ENCODE results near the gene MAGI2. TPM values are rescaled to one million over a fixed set of nuclear protein-coding genes. Genes with fewer than 3 reads are reported as not detected.

MAGI2 gene
- total RNA-seq, 6 experiments from 2014 or later, result 1.2 to 4.0 (median 2.4) TPM

DNA sequence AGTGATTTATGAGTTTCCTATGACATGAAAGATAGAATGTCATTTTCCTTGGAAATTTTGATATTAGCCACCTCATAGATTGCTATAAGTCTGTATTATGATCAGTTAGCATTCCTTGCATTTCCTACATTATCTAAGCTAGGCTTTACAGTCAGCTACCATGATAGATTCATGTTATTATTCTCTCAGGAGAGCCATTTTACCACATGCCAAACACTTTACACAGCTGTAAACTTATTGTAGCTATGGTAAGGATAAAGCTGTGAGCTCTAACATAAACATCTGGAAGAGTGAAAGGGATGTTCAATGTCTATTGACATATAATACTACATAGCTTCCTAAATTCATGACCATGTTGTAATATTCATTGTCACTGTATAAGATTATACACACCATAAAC is 1046.9 kb downstream of the MAGI2 start:
- intact Hi-C loops (cut with DNase I), result no loop called here
- no peak for ATAC-seq
- H3K9me3 ChIP-seq, result no peaks in the 10 kb centered on the region

DNA sequence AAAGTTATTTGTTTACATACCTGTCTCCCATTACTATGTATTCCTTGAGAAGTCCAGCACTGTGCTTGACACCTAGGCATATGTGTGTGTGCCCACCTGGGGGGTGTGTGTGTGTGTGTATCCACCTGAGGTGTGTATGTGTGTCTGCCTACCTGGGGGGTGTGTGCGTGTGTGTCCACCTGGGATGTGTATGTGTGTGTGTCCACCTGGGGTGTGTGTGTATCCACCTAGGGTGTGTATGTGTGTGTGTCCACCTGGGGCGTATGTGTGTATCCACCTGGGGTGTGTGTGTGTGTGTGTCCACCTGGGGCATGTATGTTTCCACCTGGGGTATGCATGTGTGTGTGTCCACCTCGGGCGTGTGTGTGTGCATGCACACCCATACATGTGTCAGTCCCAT is 1051.4 kb downstream of the MAGI2 start:
- TF ChIP-seq, protein P1, sequence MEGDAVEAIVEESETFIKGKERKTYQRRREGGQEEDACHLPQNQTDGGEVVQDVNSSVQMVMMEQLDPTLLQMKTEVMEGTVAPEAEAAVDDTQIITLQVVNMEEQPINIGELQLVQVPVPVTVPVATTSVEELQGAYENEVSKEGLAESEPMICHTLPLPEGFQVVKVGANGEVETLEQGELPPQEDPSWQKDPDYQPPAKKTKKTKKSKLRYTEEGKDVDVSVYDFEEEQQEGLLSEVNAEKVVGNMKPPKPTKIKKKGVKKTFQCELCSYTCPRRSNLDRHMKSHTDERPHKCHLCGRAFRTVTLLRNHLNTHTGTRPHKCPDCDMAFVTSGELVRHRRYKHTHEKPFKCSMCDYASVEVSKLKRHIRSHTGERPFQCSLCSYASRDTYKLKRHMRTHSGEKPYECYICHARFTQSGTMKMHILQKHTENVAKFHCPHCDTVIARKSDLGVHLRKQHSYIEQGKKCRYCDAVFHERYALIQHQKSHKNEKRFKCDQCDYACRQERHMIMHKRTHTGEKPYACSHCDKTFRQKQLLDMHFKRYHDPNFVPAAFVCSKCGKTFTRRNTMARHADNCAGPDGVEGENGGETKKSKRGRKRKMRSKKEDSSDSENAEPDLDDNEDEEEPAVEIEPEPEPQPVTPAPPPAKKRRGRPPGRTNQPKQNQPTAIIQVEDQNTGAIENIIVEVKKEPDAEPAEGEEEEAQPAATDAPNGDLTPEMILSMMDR (IDR thresholded peaks at IDR 0.05), result no peak
- TF ChIP-seq POLR2A (IDR thresholded peaks at IDR 0.05), result no peak
- intact Hi-C loops (cut with DNase I), result no loop called here
- 77% methylated on average over 2 of the region's 4 CpGs for WGBS (ENCODE audit: insufficient coverage, low coverage, low lambda C conversion rate, missing lambda C conversion rate)
- Histone ChIP-seq H3K27ac (no peak overlapping the region), H3K36me3 (no peaks in the 10 kb centered on the region), H3K4me3 (no peak overlapping the region), H3K4me1 (no peaks in the 10 kb centered on the region), H3K9me3 (no peaks in the 10 kb centered on the region), H3K27me3 (no peaks in the 10 kb centered on the region)
- ATAC-seq, result no peak
- no peak for DNase-seq

More for the DNA sequence above, 1046.9 kb downstream of the MAGI2 start:
- Histone ChIP-seq H3K36me3 (no peaks in the 10 kb centered on the region), H3K27me3 (no peaks in the 10 kb centered on the region), H3K4me1 (no peaks in the 10 kb centered on the region), H3K27ac (no peak overlapping the region), H3K4me3 (no peak overlapping the region)
- TF ChIP-seq POLR2A (IDR thresholded peaks at IDR 0.05), result no peak
- TF ChIP-seq, protein P1 (IDR thresholded peaks at IDR 0.05), result no peak
- no peak for DNase-seq

DNA sequence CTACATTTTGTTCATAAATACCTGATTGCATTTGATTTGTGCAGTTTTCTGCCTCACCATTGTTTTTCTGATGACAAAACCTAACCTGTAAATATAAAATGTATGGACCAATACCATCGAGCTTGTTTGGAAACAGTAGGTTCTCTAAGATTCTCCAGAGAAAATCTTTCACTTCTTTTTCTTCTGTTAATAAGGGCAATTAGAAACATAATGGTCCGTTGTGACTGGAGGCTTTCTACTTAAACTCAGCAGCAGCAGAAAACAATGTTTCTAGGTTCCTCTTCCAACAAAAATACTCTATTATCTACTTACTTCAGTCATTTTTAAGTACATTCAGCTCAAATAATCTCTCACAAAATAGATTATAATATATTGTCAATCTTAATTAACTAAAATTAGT is 1053.4 kb downstream of the MAGI2 start:
- no peak overlapping the region for H3K4me3 ChIP-seq
- no peaks in the 10 kb centered on the region for H3K4me1 ChIP-seq
- H3K9me3 ChIP-seq, result no peaks in the 10 kb centered on the region
- ATAC-seq (no peak), DNase-seq (no peak)
- H3K36me3 ChIP-seq, result no peaks in the 10 kb centered on the region
- WGBS (ENCODE audit: insufficient coverage, low coverage, low lambda C conversion rate, missing lambda C conversion rate), result 17% methylated on average over 2 of the region's 2 CpGs
- intact Hi-C loops (cut with DNase I), result no loop called here
- TF ChIP-seq POLR2A (IDR thresholded peaks at IDR 0.05), result no peak
- TF ChIP-seq, protein P1 (IDR thresholded peaks at IDR 0.05), result no peak
- no peaks in the 10 kb centered on the region for H3K27me3 ChIP-seq
- H3K27ac ChIP-seq, result no peak overlapping the region

DNA sequence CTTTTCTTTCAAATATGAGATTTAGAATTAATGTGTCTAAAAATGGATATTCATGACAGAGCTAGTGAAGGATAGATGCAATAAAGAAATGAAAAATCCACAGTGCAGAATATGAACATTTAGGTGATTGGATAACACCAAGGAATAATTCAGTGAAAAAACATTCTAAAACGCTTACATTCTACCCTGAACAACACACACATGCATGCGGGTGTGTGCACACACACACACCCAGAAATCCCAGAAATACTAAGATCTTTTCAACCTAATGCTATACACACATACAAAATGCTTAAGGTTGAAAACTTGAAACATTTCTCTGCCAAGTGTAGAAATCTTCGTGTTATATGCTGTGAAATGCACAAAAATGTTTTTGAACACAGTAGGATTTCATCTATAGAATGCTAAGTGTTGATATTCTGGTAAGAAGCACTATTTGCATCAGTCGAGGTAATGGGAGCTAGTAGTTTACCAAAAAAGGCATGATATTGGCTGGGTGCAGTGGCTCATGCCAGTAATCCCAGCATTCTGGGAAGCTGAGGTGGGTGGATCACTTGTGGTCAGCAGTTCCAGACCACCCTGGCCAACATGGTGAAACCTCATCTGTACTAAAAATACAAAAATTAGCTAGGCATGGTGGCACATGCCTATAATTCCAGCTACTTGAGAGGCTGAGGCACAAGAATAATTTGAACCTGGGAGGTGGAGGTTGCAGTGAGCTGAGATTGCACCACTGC is 1054.3 kb downstream of the MAGI2 start:
- H3K27me3 ChIP-seq, result no peaks in the 10 kb centered on the region
- ATAC-seq (no peak), DNase-seq (no peak)
- no peaks in the 10 kb centered on the region for H3K4me1 ChIP-seq
- no peaks in the 10 kb centered on the region for H3K9me3 ChIP-seq
- H3K27ac ChIP-seq, result no peak overlapping the region
- TF ChIP-seq, protein P1 (IDR thresholded peaks at IDR 0.05), result no peak
- TF ChIP-seq POLR2A (IDR thresholded peaks at IDR 0.05), result no peak
- H3K4me3 ChIP-seq, result no peak overlapping the region
- intact Hi-C loops (cut with DNase I), result no loop called here
- H3K36me3 ChIP-seq, result no peaks in the 10 kb centered on the region
- 49% methylated on average over 4 of the region's 4 CpGs for WGBS (ENCODE audit: insufficient coverage, low coverage, low lambda C conversion rate, missing lambda C conversion rate)
